HepG2 (cell line): ENCODE measurements around the gene CA14. TPM values are rescaled to one million over a fixed set of nuclear protein-coding genes. Genes with fewer than 3 reads are reported as not detected.

Source experiments
- CAMTA2 ChIP-seq: sonication (generic); formaldehyde crosslinking; IDR thresholded peaks from 2 replicates; pipeline ENCODE4 v1.4.0; 2020; ENCODE audit warnings: mild to moderate bottlenecking, missing genetic modification reagents, borderline replicate concordance
- CHD4 ChIP-seq: fragments of 200-600 bp; sonication (generic); IDR thresholded peaks from 2 replicates; pipeline ENCODE4 v1.7.0; 2017; ENCODE audit warnings: mild to moderate bottlenecking, low read length, borderline replicate concordance
- ELF3 ChIP-seq: IDR thresholded peaks from 2 replicates; pipeline ENCODE4 v1.6.1; 2016; ENCODE audit warnings: missing genetic modification reagents, missing compliant biosample characterization
- GLI4 ChIP-seq: sonication (generic); formaldehyde crosslinking; IDR thresholded peaks from 2 replicates; pipeline ENCODE4 v1.5.1; 2020; ENCODE audit warnings: missing genetic modification reagents, mild to moderate bottlenecking, moderate library complexity, borderline replicate concordance
- IRX3 ChIP-seq: sonication (generic); formaldehyde crosslinking; IDR thresholded peaks from 2 replicates; pipeline ENCODE4 v1.8.1; 2023; ENCODE audit warnings: mild to moderate bottlenecking, low read depth, missing genetic modification reagents, borderline replicate concordance
- PAWR ChIP-seq: sonication (generic); formaldehyde crosslinking; IDR thresholded peaks from 2 replicates; pipeline ENCODE4 v1.4.0; 2020; ENCODE audit warnings: missing genetic modification reagents, mild to moderate bottlenecking, borderline replicate concordance
- POGK ChIP-seq: sonication (generic); formaldehyde crosslinking; conservative IDR thresholded peaks from 2 replicates; pipeline ENCODE4 v1.8.0; 2022; ENCODE audit warnings: mild to moderate bottlenecking, moderate library complexity, missing genetic modification reagents
- SOX6 ChIP-seq, 2 experiments: fragments of 450-650 bp in 1 of 2; sonication (generic) in 1 of 2; formaldehyde crosslinking in 1 of 2; IDR thresholded peaks; 2 replicates each; pipeline versions ENCODE4 v1.4.0 to v1.6.1; 2017 to 2020; ENCODE audit warnings: antibody characterized with exemption in 1 of 2, mild to moderate bottlenecking in 1 of 2, missing genetic modification reagents in 1 of 2
- THAP7 ChIP-seq: sonication (generic); formaldehyde crosslinking; IDR thresholded peaks from 2 replicates; pipeline ENCODE4 v1.8.1; 2023; ENCODE audit warnings: mild to moderate bottlenecking, missing genetic modification reagents
- THAP9 ChIP-seq: sonication (generic); formaldehyde crosslinking; IDR thresholded peaks from 2 replicates; pipeline ENCODE4; 2020; ENCODE audit warnings: missing genetic modification reagents, mild to moderate bottlenecking, borderline replicate concordance
- ZFP91 ChIP-seq: sonication (generic); formaldehyde crosslinking; IDR thresholded peaks from 2 replicates; pipeline ENCODE4 v1.9.0; 2022; ENCODE audit warnings: missing genetic modification reagents, mild to moderate bottlenecking, borderline replicate concordance
- ZGPAT ChIP-seq: IDR thresholded peaks from 2 replicates; pipeline ENCODE4 v1.6.1; 2016; ENCODE audit warnings: mild to moderate bottlenecking
- ZNF274 ChIP-seq: sonication (generic); formaldehyde crosslinking; IDR thresholded peaks from 2 replicates; pipeline ENCODE4 v1.5.1; 2020; ENCODE audit warnings: mild to moderate bottlenecking, missing genetic modification reagents
- ZNF432 ChIP-seq: sonication (generic); formaldehyde crosslinking; IDR thresholded peaks from 2 replicates; pipeline ENCODE4 v1.5.0; 2020; ENCODE audit warnings: missing genetic modification reagents, mild to moderate bottlenecking, borderline replicate concordance
- ZNF546 ChIP-seq: sonication (generic); formaldehyde crosslinking; conservative IDR thresholded peaks from 2 replicates; pipeline ENCODE4 v1.8.1; 2023; ENCODE audit warnings: mild to moderate bottlenecking, missing genetic modification reagents
- ZNF766 ChIP-seq: sonication (generic); formaldehyde crosslinking; IDR thresholded peaks from 2 replicates; pipeline ENCODE4 v1.5.0; 2020; ENCODE audit warnings: missing genetic modification reagents, borderline replicate concordance
- ZNF839 ChIP-seq: sonication (generic); formaldehyde crosslinking; IDR thresholded peaks from 2 replicates; pipeline ENCODE4 v1.4.0; 2020; ENCODE audit warnings: missing genetic modification reagents, mild to moderate bottlenecking, borderline replicate concordance
- polyA plus RNA-seq, 8 experiments: library from polyadenylated mRNA; depleted of rRNA in 3 of 8; stranded (reverse) in 7 of 8; unstranded in 1 of 8; fragments of >200 nt; fragmentation: Illumina TruSeq in 4 of 8; extraction: Trizol in 4 of 8; gene quantifications; 2 replicates each; pipeline versions ENCODE4 v1.2.1 to v1.2.3, GENCODE V29; 2011 to 2016; ENCODE audit warnings: low read depth in 4 of 8, missing spikeins in 1 of 8, mixed read lengths in 1 of 8; ENCODE audit not compliant: insufficient read depth in 1 of 8
- total RNA-seq, 5 experiments: library from RNA; depleted of rRNA; stranded (reverse); fragments of >200 nt; fragmentation: Illumina TruSeq; extraction: Trizol; gene quantifications; 2 replicates each; pipeline ENCODE4 v1.2.3, GENCODE V29; 2016; ENCODE audit warnings: low read depth in 1 of 5

Gene CA14
- total and polyA plus RNA-seq, 2 of the 13 experiments (the other 11 are each of a cell fraction or from before 2014, with no cell fraction given): 2.4 to 8.5 TPM

GRCh38 chr1:150234566-150235293, 22.8 kb upstream of the CA14 start (continued):
- TF ChIP-seq CAMTA2 (CRISPR knock-in tag) (0 out of 2 replicates have a peak, but pooled peaks have one; percentile 41), THAP7 (CRISPR knock-in tag) (0 out of 2 replicates have a peak, but pooled peaks have one; percentile 51), ZNF839 (CRISPR knock-in tag) (peak; percentile 63; the same call in 1 of the 2 replicates), PAWR (no peak), ZFP91 (CRISPR knock-in tag) (peak; percentile 90), THAP9 (CRISPR knock-in tag) (peak; percentile 55; the same call in 1 of the 2 replicates), ZGPAT (CRISPR knock-in tag) (peak; percentile 75), CHD4 (no peak), IRX3 (CRISPR knock-in tag) (no peak), ZNF766 (0 out of 2 replicates have a peak, but pooled peaks have one; percentile 16), ZNF274 (CRISPR knock-in tag) (no peak), ZNF546 (CRISPR knock-in tag) (no peak), ZNF432 (CRISPR knock-in tag) (no peak), POGK (CRISPR knock-in tag) (no peak), ELF3 (CRISPR knock-in tag) (peak; percentile 25; the same call in 1 of the 2 replicates), SOX6 (IDR thresholded peaks at IDR 0.05) (no peak), SOX6 (CRISPR knock-in tag; IDR thresholded peaks at IDR 0.05) (no peak), GLI4 (CRISPR knock-in tag) (no peak)
